Inflammatory macrophage (primary cell): ENCODE data around the gene UEVLD.
A peak's percentile ranks its signal among the peaks of the same experiment; 100 is the strongest.

Experiments
- DNase-seq, 2 donors: peaks; one replicate each; pipeline ENCODE4 v3.0.0-alpha.2; 2020 to 2022

The UEVLD gene

GRCh38 chr11:18498039-18498438, 90.5 kb downstream of the UEVLD start:
- DNase-seq: no peak

DNA sequence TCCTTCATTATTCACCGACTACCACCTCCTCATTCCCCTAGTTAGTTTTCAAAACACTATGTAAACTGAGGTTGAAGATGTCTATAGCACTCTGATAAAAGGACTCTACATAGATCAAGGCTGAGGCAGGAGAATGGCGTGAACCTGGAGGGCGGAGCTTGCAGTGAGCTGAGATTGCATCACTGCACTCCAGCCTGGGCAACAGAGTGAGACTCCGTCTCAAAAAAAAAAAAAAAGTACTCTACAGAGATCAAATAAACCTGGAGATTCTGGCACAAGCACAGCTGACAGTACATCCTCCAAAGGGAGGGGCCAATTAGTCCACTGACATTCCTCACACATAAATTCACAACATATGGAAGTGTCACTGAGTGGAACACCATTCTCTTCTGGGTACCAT, 92.8 kb downstream of the UEVLD start:
- DNase-seq: no peak

DNA sequence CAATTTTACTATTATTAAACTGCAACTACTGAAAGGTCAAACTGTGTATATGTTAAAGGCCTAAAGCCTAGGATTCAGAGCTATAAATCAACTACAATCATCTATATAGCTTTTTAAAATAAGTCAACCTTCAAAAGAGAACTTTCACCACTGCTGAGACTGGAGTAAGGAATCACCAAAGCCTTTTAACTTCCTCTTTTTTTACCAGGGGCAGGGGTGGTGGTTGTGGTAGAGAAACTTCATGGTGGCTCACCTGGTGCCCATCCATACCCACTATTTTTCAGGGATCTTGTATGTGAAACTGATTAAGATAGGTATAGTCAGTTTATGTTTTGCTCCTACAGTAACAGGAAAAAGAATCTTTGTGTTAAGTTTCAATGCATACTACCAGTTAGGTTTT, 93.3 kb downstream of the UEVLD start:
- DNase-seq: peak in 1 of 2 donors; percentile 1

DNA sequence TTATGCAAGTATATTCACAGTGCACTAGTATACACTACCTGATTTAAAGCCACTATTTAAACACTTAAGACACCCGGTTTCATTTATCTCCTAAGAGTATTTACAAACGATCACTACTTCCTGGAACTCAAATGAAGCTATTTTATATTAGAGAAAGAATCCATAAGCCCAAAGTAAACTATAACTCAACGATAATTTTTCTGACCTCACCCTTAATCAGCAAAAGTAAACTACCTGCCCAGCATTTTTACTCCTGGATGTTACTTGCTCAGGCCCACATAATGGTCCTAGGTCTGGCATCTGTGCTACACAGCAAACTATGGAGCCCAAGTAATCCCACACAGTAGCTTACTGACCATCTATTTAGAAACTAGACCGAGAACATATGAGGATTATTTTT, 95.2 kb downstream of the UEVLD start:
- no peak for DNase-seq

- DNase-seq: no peak
These were observed 95.6 kb downstream of the UEVLD start for GRCh38 chr11:18492888-18493287.

- no peak for DNase-seq
These were observed 96.6 kb downstream of the UEVLD start for GRCh38 chr11:18491924-18492323.

DNA sequence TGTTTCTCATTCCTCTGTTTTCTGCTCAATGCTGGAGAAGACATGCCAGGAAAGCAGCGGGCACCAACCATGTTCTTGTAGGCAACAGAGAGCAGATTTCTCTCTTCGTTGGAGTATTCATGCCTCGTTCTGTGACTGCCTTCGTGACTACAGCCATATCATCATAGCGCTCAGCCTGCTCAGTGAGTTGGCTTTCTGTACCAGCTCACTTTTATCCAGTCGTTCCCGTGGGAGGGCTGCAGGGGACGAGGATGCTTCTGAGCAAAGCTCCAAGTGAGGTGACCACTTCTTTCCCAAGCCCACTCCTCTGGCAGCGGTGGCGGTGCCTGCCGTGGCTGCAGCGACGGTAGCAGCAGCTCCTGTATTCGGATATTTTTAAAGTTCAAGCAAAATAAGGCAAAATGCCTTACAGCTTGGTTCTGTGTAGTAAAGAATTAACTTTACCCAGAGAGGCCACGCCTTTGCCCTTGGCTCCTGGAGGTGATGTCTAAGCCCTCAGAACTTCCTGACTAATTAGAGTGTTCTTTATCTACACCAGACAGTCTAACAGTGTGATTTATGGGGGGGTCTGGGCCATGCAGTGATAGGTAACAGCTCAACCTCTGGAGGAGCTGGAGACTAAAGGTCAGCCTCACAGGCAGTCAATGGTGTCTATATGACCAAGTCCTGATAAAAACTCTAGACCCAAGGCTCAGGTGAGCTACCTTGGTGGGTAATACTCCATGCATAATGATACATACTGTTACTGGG, 97.6 kb downstream of the UEVLD start:
- no peak for DNase-seq

GRCh38 chr11:18490319-18490718, 98.2 kb downstream of the UEVLD start:
- DNase-seq: no peak

GRCh38 chr11:18485913-18486528, 102.5 kb downstream of the UEVLD start:
- no peak for DNase-seq
